GM19397 (cell line): ENCODE data around the gene NKX2-4.
"Not testable (repeated sequence)": the region's sequence is repeated elsewhere in the genome, so short reads cannot be mapped to it uniquely, and the experiment has no call there.

Source experiments
- ATAC-seq: cut with Tn5 transposase; IDR thresholded peaks from one replicate; pipeline ENCODE4 v1.9.1; 2021; ENCODE audit warnings: mild to moderate bottlenecking, moderate library complexity; ENCODE audit not compliant: unreplicated experiment

The NKX2-4 gene

DNA sequence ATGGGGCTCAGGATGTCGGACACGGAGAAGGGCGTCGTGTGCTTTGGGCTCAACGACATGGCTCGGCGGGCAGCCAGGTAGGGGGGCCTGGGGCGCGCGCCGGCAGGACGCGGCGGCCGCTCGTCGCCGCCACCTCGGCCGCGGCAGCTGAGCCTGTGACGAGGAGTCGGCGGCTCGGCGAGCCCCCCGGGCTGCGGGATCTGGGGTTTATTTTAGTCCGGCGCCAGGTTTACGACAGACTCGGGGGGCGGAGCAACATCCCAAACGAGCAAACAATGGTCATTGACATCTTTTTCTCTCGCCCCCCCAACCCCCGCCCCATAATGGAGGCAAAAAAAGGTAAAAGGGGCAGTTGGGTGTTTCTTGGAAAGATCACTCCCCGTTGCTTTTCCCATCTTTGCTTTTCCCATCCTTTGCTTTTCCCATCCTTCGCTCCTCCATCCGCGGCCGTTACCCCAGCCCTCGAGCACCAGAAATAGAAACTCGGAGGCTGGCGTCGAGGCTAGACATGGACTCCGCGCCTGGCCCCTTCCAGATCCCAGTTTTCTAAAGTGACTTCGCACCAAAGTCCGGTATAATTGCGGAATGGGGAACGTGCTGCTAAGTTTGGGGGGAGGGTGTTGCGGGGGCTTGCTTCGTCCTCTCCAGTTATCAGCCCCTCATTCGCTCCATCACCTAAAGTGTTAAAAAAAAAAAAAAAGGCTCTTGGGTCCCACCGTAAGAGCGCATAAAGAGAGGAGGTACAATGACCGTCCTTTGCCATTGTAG lies at the start of gene NKX2-4:
NKX2-4 (minus strand) TSS at position 186 of the 768 bp plus-strand sequence; CDS start at position 59, 127 bp downstream.
- ATAC-seq = no peak

DNA sequence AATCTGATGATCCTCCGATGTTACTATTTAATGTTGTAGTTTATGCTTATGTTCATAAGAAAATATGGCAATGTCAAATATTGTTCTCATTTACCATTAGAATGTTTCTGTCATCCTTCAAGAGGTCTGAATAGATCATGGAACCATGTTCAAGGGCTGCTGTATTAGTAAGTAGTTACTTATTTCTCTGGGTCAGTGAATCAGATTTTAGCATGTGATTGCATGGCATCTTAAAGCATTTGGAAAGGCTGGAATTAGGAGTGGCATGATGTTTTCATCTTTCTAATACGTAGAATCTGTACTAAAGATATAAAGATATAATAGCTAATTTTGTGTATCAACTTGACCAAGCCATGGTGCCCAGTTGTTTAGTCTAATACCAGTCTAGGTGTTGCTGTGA lies 40.5 kb upstream of the NKX2-4 start:
- ATAC-seq = no peak

GRCh38 chr20:21437248-21437647 lies 39.9 kb upstream of the NKX2-4 start:
- no peak for ATAC-seq

- ATAC-seq = no peak
Observed at GRCh38 chr20:21436205-21436604, 38.9 kb upstream of the NKX2-4 start.

DNA sequence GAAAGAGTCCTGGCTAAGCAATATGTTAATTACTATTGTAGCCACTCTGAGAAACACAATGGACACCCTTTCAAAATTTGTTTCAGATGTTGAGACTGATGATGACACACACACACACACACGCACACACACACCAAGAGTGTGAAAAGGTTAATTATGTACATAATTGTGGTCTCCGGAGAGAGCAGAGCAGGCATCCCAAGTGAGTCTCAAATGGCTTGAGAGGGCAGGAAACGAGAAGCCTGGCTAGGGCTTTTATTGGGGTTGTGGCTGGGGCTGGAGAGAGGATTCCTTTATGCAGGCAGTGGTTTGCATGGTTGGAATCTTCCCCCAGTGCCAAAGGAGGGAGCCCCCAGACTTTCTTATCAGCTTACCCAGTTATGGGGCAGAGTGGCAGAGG lies 38.2 kb upstream of the NKX2-4 start:
- no peak for ATAC-seq

DNA sequence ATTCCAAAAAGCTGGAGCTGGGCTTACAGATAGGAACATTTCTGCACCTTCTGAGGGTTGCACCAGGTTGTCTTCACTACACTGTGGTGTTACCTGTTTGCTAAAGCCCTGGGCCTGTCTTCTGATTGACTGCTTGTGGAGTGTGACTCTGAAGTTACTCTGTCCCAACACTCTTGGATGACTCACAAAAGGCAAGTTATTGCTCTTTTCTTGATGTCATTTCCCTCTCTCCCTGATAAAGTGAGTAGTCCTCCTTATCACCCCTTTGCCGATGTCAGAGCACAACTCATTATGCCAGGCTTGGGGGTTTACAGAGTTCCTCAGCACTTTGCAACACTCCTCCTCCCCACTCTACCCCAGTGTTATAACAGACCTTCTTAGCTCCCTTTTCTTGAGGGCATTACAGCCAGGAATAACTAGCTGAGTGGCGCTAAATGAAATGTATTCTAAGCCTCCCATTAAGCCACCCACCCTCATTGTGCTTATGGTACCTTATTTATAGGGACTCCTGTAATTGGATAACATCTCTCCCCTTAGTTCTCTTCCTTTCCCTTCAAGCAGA lies 36.1 kb upstream of the NKX2-4 start:
- ATAC-seq = no peak

- ATAC-seq = no peak
Observed at GRCh38 chr20:21432911-21433310, 35.6 kb upstream of the NKX2-4 start.

DNA sequence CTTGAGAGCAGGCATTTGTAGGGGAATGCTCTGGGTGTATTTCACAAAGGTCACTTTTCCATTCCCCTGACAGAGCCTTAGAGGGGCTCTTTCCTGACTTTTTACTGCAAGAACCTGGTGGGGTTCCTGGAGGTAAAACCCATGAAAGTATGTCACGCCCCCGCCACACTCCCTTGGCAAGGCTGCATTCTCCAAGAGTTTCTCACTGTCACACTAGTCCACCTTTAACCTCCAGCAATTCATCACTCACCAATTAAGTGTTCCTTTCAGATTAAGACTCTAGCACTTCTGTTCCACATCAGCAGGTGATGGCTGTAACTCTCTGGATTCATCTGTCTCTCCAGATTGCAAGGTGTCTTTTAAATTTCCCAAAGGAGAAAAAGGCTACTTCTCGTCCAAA lies 32.7 kb upstream of the NKX2-4 start:
- ATAC-seq = no peak

DNA sequence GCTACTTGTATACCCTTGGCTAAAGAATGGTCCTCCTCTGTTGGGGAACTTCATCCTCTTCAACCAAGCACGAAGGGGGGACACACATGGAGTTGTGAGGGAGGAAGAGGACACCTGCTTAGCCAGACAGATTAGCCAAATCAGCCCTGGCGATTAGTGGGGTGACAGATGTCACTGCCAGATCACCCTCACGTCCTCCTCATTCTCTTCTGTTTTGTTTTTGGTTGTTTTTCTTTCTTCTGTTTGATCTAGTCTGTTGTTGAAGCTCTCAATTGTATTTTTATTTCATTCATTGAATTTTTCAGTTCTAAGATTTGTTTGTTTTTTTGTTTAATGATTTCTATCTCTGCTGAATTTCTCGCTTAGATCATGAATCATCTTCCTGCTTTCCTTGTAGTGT lies 27.5 kb upstream of the NKX2-4 start:
- no peak for ATAC-seq

DNA sequence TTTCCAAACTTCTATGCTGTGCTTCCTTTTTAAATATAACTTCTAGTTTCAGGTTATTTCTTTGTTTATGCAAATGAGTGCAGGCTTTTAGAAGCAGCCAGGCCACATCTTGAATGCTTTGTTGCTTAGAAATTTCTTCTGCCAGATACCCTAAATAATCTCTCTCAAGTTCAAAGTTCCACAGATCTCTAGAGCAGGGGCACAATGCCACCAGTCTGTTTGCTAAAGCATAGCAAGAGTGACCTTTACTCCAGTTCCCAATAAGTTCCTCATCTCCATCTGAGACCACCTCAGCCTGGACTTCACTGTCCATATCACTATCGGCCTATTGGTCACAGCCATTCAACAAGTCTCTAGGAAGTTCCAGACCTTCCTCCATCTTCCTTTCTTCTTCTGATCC lies 26.4 kb upstream of the NKX2-4 start:
- ATAC-seq = not testable (repeated sequence)

DNA sequence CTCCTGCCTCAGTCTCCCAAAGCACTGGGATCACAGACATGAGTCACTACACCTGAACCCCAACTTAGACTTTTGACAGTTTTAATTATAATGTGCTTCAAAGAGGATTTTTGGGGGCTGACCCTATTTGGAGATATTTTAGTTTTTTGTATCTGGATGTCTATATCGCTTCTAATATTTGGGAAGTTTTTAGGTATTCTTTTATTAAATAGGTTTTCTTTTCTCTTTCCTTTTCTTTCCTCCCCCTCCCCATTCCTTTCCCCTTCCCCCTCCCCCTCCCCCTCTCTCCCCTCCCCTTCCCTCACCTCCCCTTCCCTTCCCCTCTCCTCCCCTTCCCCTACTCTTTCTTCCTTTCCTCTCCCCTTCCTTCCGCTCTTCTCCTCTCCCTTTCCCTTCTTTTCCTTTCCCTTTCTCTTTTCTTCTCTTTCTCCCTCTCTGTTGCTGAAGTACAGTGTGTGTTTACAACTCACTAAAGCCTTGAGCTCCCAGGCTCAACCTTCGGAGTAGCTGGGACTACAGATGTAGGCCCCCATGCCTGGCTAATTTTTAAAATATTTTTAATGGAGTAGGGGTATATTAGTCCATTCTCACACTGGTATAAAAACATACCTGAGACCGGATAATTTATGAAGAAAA lies 24.4 kb upstream of the NKX2-4 start:
- no peak for ATAC-seq

GRCh38 chr20:21419147-21419546 lies 21.8 kb upstream of the NKX2-4 start:
- not testable (repeated sequence) for ATAC-seq

DNA sequence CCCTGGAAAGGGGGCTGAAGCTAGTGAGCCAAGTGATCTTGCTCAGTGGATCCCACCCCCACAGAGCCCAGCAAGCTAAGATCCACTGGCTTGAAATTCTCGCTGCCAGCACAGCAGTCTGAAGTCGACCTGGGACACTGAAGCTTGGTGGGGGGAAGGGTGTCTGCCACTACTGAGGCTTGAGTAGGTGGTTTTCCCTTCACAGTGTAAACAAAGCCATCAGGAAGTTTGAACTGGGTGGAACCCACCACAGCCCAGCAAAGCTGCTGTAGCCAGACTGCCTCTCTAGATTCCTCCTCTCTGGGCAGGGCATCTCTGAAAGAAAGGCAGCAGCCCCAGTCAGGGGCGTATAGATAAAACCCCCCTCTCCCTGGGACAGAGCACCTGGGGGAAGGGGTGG lies 16.7 kb upstream of the NKX2-4 start:
- ATAC-seq = not testable (repeated sequence)

- no peak for ATAC-seq
Observed at GRCh38 chr20:21411725-21412124, 14.4 kb upstream of the NKX2-4 start.

GRCh38 chr20:21399005-21399475 lies 1.7 kb upstream of the NKX2-4 start:
- ATAC-seq = no peak

DNA sequence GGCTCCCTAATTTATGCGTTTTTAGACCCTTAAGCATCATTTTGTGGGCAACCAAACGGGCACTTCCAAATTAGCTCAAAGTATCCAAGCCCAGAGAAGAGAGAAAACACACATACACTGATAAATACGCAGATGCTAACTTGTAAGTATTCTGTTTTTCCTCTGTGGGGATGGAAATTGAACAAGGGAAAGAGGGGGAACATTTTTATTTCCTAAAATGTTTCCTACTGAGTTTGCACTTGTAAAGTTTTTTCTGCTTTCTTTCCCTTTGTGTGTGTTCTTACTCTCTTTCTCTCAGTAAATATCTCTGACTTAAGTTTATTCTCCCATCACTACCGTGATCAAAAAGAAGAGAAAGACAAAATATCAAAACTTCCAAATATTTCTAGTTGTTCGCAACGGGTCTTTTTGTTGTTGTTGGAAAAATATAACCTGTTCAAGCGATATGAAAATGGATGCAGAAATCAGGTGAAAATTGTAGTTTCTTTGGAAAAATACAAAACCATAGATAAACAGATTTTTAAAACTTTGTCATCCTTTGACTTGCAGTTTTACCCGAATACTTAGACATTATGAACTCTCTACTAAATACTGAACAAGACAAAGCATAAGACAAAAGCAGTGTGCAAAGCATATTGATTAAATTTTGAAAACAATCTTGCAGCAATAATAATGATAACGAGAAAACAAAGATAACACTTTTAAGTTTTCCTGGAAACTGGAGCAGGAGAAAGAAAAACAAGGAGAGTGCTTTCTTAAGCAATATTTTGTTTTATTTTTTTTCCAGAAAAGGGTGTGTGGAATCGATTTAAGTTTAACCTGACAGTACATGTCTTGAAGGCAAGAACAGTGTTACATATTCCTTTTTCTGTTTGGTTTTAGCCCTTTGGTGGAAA lies 1.0 kb upstream of the NKX2-4 start:
- no peak for ATAC-seq

GRCh38 chr20:21396599-21397340 lies 556 bp downstream of the NKX2-4 start:
- no peak for ATAC-seq

DNA sequence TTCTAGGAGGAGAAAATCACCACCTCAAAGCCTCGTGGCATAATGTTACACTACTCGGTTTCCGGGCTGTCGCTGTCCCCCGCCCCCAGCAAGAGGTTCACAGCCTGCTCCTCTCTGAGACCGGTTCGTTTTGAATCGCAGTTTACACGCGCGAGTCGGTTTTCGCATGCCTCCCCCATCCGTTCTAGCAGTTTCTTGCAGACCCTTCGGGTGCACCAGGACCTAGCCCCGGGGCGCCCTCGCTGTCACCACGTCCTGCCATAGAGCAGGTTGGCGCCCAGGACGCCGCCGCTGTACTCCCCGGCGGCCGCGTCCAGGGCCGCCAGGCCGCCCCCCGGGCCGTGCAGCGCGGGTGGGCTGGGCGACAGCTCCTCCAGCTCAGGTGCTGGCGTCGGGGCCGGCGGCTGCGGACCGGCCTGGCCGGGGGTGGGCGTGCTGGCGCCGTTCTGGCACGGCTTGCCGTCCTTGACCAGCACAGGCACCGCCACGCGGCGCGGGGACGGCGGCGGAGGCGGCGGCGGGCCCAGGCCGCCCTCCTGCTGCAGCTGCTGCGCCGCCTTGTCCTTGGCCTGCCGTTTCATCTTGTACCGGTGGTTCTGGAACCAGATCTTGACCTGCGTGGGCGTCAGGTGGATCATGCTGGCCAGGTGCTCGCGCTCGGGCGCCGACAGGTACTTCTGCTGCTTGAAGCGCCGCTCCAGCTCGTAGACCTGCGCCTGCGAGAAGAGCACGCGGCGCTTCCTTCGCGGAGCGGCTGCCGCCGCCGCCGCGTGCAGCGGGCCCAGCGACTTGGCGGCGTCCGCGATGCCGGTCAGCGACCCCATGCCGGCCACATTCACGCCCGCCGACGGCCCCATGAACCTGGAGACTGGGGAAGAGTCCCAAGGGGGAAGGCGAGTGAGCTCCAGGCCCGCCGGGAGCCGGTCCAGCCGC lies 1.4 kb downstream of the NKX2-4 start:
- ATAC-seq = no peak

DNA sequence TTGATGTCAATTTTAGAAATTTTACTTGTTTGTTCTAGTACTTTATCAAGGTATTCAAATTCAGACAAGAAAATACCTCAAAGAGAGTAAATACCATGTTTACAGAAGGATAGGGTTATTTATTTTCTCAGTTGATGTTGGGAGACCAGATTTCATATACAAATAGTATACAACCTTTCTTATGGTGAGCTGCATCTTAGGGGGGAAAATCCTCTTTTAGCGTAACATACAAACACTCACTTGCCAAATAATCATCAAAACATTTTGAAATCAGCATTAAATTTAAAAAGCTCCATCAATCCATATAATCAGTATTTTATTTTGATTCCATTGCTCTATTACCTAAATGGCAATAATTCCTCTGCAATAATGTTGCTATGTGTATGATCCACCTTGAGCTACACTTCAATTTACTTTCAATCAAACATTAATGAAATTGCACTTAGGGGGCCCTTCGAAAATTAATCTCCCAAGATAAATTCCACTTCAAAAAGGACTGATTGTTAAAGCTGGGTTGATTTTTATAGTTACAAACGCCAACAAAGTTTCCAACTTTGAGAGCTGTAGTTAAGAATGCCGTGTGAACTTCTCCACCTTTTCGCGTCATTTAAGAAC lies 2.2 kb downstream of the NKX2-4 start:
- no peak for ATAC-seq
